Ovary (tissue), 9 donors: ENCODE data around the gene VCL. TPM values are rescaled to one million over a fixed set of nuclear protein-coding genes. Genes with fewer than 3 reads are reported as not detected.

ENCODE experiments used
- DNase-seq, 5 donors: peaks; one replicate each; pipeline ENCODE4 v3.0.0-alpha.2; 2019 to 2020
- H3K27ac ChIP-seq, 2 donors: fragments of 200-600 bp; one replicate each; pipeline versions ENCODE4 v1.5.1 to v1.8.0; 2019 to 2022
- H3K27me3 ChIP-seq: fragments of 200-600 bp; one replicate; pipeline ENCODE4 v1.8.0; 2022
- H3K36me3 ChIP-seq: fragments of 200-600 bp; sonication (generic); one replicate; pipeline ENCODE4 v1.5.1; 2019
- H3K4me1 ChIP-seq: one replicate; pipeline ENCODE4 v1.8.1; 2013; ENCODE audit warnings: mild to moderate bottlenecking, moderate library complexity; ENCODE audit not compliant: insufficient read depth
- H3K4me3 ChIP-seq: fragments of 200-600 bp; sonication (generic); one replicate; pipeline ENCODE4 v1.5.1; 2017
- H3K9me3 ChIP-seq, 2 donors: fragments of 200-600 bp in 1 of 2; sonication (generic) in 1 of 2; one replicate each; pipeline versions ENCODE4 v1.5.1 to v1.8.1; 2013 to 2019; ENCODE audit warnings: mild to moderate bottlenecking in 1 of 2, moderate library complexity in 1 of 2
- EP300 ChIP-seq: sonication (generic); formaldehyde crosslinking; IDR thresholded peaks from one replicate; pipeline ENCODE4 v1.6.1; 2017; ENCODE audit warnings: antibody characterized with exemption
- POLR2A ChIP-seq: fragments of 450-650 bp; IDR thresholded peaks from one replicate; pipeline ENCODE4 v1.6.1; 2017; ENCODE audit warnings: antibody characterized with exemption, mild to moderate bottlenecking, moderate library complexity
- WGBS, 3 donors: extraction: QIAGEN DNeasy Blood & Tissue Kit in 1 of 3; methylation state at CpG; one replicate each; pipeline versions ENCODE4 v1.1.5 to v1.1.7; 2013 to 2017; 5-methylcytosine and 5-hydroxymethylcytosine counted together
- intact Hi-C, 4 donors: fragments of 100-400 bp; cut with DNase I; formaldehyde crosslinking; loops; one replicate each; pipeline versions ENCODE4 v1.11.0 to v1.15.1; 2022 to 2023
- polyA plus RNA-seq, 2 donors: library from polyadenylated mRNA; stranded (reverse); fragments of 200-250 nt in 1 of 2; fragments of 350-450 nt in 1 of 2; fragmentation: Illumina TruSeq in 1 of 2; extraction: RNeasy Lipid Tissue Mini Kit (QIAGEN cat#74804) in 1 of 2; gene quantifications; one replicate each; pipeline ENCODE4 v1.2.3, GENCODE V29; 2013 to 2014
- total RNA-seq, 7 donors: library from RNA; depleted of rRNA in 2 of 7; stranded (reverse); fragments of >200 nt in 2 of 7; fragmentation: NEBNext Ultra II Directional in 3 of 7; extraction: Animal tissue kit (Norgen Biotek cat#: 25700) in 3 of 7; gene quantifications; one replicate each; pipeline versions ENCODE4 v1.1.0 to v1.2.4, GENCODE V29; 2016 to 2023
- TF ChIP-seq, protein P1 (sequence below), 3 donors: fragments of 450-650 bp in 2 of 3; fragments of 200-600 bp in 1 of 3; IDR thresholded peaks; one replicate each; pipeline versions ENCODE4 v1.5.1 to v1.8.0; 2016 to 2022; ENCODE audit warnings: antibody characterized with exemption in 3 of 3, mild to moderate bottlenecking in 1 of 3
- donor health status: DM: no; HTN: no; CAD: no; lungs with moderate emphysema.
- donor health status: DM: no; HTN: no; CAD: no.
- donor health status: Bipolar disorder and iron deficiency.
- donor health status: DM: yes; HTN: yes; CAD: no.
- donor health status: DM: no; HTN: no; CAD: no.
- donor health status: DM: yes; HTN: yes; CAD: no.

Gene VCL
- total and polyA plus RNA-seq, 9 donors: 43.3 to 189 (median 114) TPM

DNA sequence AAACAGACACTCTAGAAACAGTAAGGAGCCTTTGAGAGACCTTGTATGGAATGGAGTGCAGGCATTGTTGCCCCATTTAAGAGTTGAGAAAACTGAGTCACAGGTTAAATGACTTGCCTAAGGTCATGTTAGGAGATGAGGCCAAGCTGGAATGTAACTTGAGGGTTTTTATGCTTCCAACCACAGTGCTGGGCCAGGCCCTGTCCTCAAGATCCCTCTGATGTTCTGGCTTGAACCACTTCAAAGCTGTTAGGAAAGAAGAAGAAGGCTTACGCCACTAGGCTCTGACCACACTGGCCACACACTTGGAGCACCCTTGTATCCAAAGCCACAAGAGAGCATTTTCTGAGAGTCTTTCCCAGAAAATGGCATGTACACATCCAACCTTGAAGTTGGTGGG, 44.3 kb upstream of the VCL start:
- WGBS, 3 donors: 96 to 100% (median 98%) methylated on average over 1 of the region's 1 CpG
- intact Hi-C loops: no loop called here
- DNase-seq: no peak
- Histone ChIP-seq H3K4me1 (peaks cover 2% of the 10 kb centered on the region), H3K9me3 (no peaks in the 10 kb centered on the region), H3K27ac (no peak overlapping the region), H3K36me3 (no peaks in the 10 kb centered on the region), H3K4me3 (no peak overlapping the region), H3K27me3 (no peaks in the 10 kb centered on the region)
- no peak for TF ChIP-seq EP300
- TF ChIP-seq, protein P1, sequence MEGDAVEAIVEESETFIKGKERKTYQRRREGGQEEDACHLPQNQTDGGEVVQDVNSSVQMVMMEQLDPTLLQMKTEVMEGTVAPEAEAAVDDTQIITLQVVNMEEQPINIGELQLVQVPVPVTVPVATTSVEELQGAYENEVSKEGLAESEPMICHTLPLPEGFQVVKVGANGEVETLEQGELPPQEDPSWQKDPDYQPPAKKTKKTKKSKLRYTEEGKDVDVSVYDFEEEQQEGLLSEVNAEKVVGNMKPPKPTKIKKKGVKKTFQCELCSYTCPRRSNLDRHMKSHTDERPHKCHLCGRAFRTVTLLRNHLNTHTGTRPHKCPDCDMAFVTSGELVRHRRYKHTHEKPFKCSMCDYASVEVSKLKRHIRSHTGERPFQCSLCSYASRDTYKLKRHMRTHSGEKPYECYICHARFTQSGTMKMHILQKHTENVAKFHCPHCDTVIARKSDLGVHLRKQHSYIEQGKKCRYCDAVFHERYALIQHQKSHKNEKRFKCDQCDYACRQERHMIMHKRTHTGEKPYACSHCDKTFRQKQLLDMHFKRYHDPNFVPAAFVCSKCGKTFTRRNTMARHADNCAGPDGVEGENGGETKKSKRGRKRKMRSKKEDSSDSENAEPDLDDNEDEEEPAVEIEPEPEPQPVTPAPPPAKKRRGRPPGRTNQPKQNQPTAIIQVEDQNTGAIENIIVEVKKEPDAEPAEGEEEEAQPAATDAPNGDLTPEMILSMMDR (IDR thresholded peaks at IDR 0.05): no peak
- TF ChIP-seq POLR2A: no peak

DNA sequence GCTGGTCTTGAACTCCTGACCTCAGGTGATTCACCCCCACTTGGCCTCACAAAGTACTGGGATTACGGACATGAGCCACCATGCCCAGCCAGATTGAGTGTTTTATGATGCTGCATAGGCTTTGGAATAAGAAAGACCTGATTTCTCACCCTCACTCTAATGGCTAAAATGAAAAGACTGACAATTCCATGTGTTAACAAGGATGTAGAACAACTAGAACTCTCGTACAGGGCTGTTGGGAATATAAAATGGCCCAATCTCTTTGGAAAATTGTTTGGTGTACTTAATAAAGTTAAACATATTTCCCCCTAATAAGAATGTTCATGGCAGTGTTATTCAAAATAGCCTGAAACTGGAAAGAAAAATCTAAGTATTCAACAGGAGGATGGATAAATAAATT, 43.2 kb upstream of the VCL start:
- Histone ChIP-seq H3K36me3 (no peaks in the 10 kb centered on the region), H3K4me1 (peaks cover 2% of the 10 kb centered on the region), H3K27me3 (no peaks in the 10 kb centered on the region), H3K4me3 (no peak overlapping the region), H3K9me3 (no peaks in the 10 kb centered on the region), H3K27ac (no peak overlapping the region)
- WGBS, 3 donors: 92 to 98% (median 97%) methylated on average over 2 of the region's 2 CpGs
- intact Hi-C loops: no loop called here
- TF ChIP-seq EP300 (no peak), POLR2A (no peak)
- TF ChIP-seq, protein P1 (IDR thresholded peaks at IDR 0.05): no peak
- no peak for DNase-seq

DNA sequence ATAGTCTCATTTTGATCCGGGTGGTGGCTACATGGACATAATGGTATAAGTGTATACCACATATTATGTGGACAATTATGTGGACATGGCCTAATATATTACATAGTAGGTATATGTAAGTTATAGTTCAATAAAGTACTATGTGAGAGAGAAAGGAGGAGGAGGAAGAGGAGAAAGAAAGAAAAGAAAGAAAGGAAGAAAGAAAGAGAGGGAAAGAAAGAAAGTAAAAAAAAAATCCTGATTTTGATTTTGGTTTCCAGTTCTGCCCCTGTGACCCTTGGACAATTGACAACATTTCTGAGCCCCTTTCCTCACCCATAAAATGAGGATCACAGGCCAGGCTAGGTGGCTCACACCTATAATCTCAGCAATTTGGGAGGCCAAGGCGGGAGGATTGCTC, 42.2 kb upstream of the VCL start:
- intact Hi-C loops: no loop called here
- 92 to 95% (median 94%) methylated on average over 2 of the region's 2 CpGs for WGBS, 3 donors
- TF ChIP-seq EP300 (no peak), POLR2A (no peak)
- TF ChIP-seq, protein P1 (IDR thresholded peaks at IDR 0.05): no peak
- peaks cover 2% of the 10 kb centered on the region for H3K4me1 ChIP-seq
- H3K9me3 ChIP-seq: no peaks in the 10 kb centered on the region
- H3K36me3 ChIP-seq: no peaks in the 10 kb centered on the region
- H3K27me3 ChIP-seq: no peaks in the 10 kb centered on the region
- DNase-seq: no peak
- no peak overlapping the region for H3K4me3 ChIP-seq
- H3K27ac ChIP-seq: no peak overlapping the region

DNA sequence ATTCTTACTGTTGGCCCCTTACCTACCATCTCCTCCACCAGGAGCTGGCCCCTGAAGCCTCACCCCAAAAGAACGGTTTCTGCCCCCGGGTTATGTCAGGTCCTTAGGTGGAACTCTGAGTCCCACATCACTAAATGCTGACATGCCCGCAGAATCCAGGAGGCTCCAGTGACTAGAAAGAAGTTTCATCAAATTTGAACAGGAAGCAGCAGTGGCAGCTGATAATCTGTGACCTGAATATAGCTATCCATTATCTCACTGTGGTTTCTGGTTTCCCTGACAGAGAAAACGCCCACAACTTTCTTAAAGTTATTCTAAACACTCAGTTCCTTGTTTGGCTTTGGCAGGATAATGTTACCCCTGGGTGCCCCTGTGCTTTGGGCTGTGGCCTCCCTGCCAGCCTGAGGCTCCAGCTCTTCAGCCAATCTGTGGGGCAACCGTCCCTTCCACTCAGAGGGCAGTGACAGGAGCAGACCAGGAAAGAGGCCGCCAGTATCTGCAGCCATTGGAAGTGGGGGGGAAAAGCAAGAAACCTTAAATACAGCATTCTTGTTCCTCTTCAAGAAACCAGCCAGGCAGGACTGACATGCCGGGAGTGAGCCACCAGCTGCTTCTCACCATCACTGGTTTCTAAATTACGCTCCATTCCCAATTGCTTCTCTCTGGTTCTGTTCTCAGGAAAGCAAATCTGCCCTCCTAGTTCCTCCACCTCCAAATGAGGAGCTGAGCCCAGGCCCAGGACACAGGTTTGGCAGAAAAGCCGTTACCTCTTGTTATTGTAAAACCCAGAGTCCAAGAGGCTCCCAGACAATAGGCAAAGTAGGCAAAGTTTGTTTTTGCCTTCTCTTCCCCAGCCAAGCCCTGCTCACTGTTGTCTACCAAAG, 41.2 kb upstream of the VCL start:
- Histone ChIP-seq H3K9me3 (no peaks in the 10 kb centered on the region), H3K27me3 (no peaks in the 10 kb centered on the region), H3K4me3 (no peak overlapping the region), H3K36me3 (no peaks in the 10 kb centered on the region), H3K27ac (no peak overlapping the region), H3K4me1 (peaks cover 2% of the 10 kb centered on the region)
- DNase-seq: no peak
- TF ChIP-seq POLR2A (no peak), EP300 (no peak)
- TF ChIP-seq, protein P1 (IDR thresholded peaks at IDR 0.05): no peak
- WGBS, 3 donors: 48 to 59% (median 55%) methylated on average over 9 of the region's 9 CpGs
- intact Hi-C loops: no loop called here
